ENCODE data around the gene FUNDC2. TPM values are rescaled to one million over a fixed set of nuclear protein-coding genes. Genes with fewer than 3 reads are reported as not detected.
A peak's percentile ranks its signal among the peaks of the same experiment; 100 is the strongest.

The FUNDC2 gene
- total RNA-seq, 2 donors from 2014 or later: 68.3 to 71.4 TPM

DNA sequence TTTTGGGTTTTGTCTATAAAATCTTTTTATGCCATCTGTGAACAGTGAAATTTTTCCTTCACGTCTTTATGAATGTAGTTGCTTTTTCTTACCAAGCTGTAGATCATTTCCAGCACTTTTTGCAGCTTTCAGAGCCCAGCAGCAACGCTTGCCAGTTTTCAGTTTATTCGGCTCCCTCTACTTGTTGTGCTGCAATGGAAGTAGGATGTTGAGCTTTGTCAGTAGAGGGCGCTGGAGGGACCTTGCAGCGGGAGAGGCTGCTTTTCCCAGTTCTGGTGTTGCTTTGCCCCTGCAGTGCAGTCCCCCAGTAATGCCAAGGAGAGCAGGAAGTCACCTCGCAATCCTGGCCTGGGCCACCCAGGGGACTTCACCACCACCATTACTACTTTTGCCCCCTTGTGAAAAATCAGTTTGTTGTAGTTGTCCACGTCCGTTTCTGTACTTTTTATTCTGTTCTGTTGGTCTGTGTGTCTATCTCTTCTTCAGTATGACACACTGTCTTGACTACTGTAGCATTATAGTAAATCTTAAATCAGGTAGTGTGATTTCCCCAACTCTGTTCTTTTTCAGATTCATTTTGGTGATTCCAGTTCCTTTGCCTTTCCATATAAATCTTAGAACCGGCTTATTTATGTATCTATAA lies 22.5 kb downstream of the FUNDC2 start:
- H3K27ac Mint-ChIP-seq: no peak overlapping the region
- WGBS, 2 experiments (ENCODE audit: insufficient coverage in 1 of 2, insufficient read length in 1 of 2): 35% methylated on average over 6 of the region's 9 CpGs; no CpG with 5 or more reads in 1 of the 2 experiments

GRCh38 chrX:155052738-155053498 lies 26.3 kb downstream of the FUNDC2 start:
- Histone ChIP-seq H3K4me1 (ENCODE audit: control insufficient read depth, insufficient read depth, low read length) (no peaks in the 10 kb centered on the region), H3K9me3 (ENCODE audit: control insufficient read depth, low read length) (no peaks in the 10 kb centered on the region), H3K36me3 (ENCODE audit: control insufficient read depth, insufficient read depth, low read length) (peaks cover 5% of the 10 kb centered on the region), H3K27ac (ENCODE audit: low read depth, low read length) (no peak overlapping the region), H3K27me3 (ENCODE audit: control insufficient read depth, insufficient read depth, low read length, poor library complexity, severe bottlenecking) (no peaks in the 10 kb centered on the region), H3K9ac (ENCODE audit: extremely low read depth, low read length, poor library complexity, severe bottlenecking) (no peak overlapping the region), H3K4me3 (ENCODE audit: low read length) (no peak overlapping the region)
- no peaks in the 10 kb centered on the region for H3K27me3 Mint-ChIP-seq (ENCODE audit: insufficient read depth)
- no peak for DNase-seq
- H3K27ac Mint-ChIP-seq: no peak overlapping the region
- H3K4me3 Mint-ChIP-seq: no peak overlapping the region
- peaks cover 5% of the 10 kb centered on the region for H3K4me1 Mint-ChIP-seq
- TF ChIP-seq CTCF (conservative IDR thresholded peaks at IDR 0.05): no peak
- peaks cover 9% of the 10 kb centered on the region for H3K36me3 Mint-ChIP-seq (ENCODE audit: low read depth)
- peaks cover 53% of the 10 kb centered on the region for H3K9me3 Mint-ChIP-seq
- WGBS, 2 experiments (ENCODE audit: insufficient coverage in 1 of 2, insufficient read length in 1 of 2): 99 to 100% methylated on average over 1 to 5 of the region's 5 CpGs

More for the DNA sequence above, 22.5 kb downstream of the FUNDC2 start:
- Mint-ChIP-seq H3K9me3 (peaks cover 58% of the 10 kb centered on the region), H3K36me3 (ENCODE audit: low read depth) (peaks cover 6% of the 10 kb centered on the region), H3K4me3 (no peak overlapping the region), H3K4me1 (peaks cover 5% of the 10 kb centered on the region), H3K27me3 (ENCODE audit: insufficient read depth) (no peaks in the 10 kb centered on the region)
- Histone ChIP-seq H3K9ac (ENCODE audit: extremely low read depth, low read length, poor library complexity, severe bottlenecking) (no peak overlapping the region), H3K4me3 (ENCODE audit: low read length) (no peak overlapping the region), H3K9me3 (ENCODE audit: control insufficient read depth, low read length) (no peaks in the 10 kb centered on the region), H3K36me3 (ENCODE audit: control insufficient read depth, insufficient read depth, low read length) (peaks cover 5% of the 10 kb centered on the region), H3K27me3 (ENCODE audit: control insufficient read depth, insufficient read depth, low read length, poor library complexity, severe bottlenecking) (no peaks in the 10 kb centered on the region), H3K27ac (ENCODE audit: low read depth, low read length) (no peak overlapping the region), H3K4me1 (ENCODE audit: control insufficient read depth, insufficient read depth, low read length) (no peaks in the 10 kb centered on the region)
- TF ChIP-seq CTCF (conservative IDR thresholded peaks at IDR 0.05): peak; percentile 74
- DNase-seq: peak; percentile 85

GRCh38 chrX:155053656-155054055 lies 27.0 kb downstream of the FUNDC2 start:
- no peak overlapping the region for H3K4me3 ChIP-seq (ENCODE audit: low read length)
- Mint-ChIP-seq H3K9me3 (peaks cover 51% of the 10 kb centered on the region), H3K4me1 (peaks cover 5% of the 10 kb centered on the region), H3K27ac (no peak overlapping the region), H3K36me3 (ENCODE audit: low read depth) (peaks cover 9% of the 10 kb centered on the region), H3K4me3 (no peak overlapping the region), H3K27me3 (ENCODE audit: insufficient read depth) (no peaks in the 10 kb centered on the region)
- no peak for DNase-seq
- H3K4me1 ChIP-seq (ENCODE audit: control insufficient read depth, insufficient read depth, low read length): no peaks in the 10 kb centered on the region
- TF ChIP-seq CTCF (conservative IDR thresholded peaks at IDR 0.05): no peak
- no peak overlapping the region for H3K9ac ChIP-seq (ENCODE audit: extremely low read depth, low read length, poor library complexity, severe bottlenecking)
- no peaks in the 10 kb centered on the region for H3K27me3 ChIP-seq (ENCODE audit: control insufficient read depth, insufficient read depth, low read length, poor library complexity, severe bottlenecking)
- H3K9me3 ChIP-seq (ENCODE audit: control insufficient read depth, low read length): no peaks in the 10 kb centered on the region
- H3K36me3 ChIP-seq (ENCODE audit: control insufficient read depth, insufficient read depth, low read length): peaks cover 5% of the 10 kb centered on the region
- H3K27ac ChIP-seq (ENCODE audit: low read depth, low read length): no peak overlapping the region
- 95 to 100% methylated on average over 1 to 3 of the region's 3 CpGs for WGBS, 2 experiments (ENCODE audit: insufficient coverage in 1 of 2, insufficient read length in 1 of 2)
